Raji (cell line): ENCODE results near the gene MEF2C.
A peak's percentile ranks its signal among the peaks of the same experiment; 100 is the strongest.

Experiments used
- POLR2A ChIP-seq: IDR thresholded peaks from 2 replicates; pipeline ENCODE4 v1.6.1; 2011; ENCODE audit warnings: low read depth, low read length, control low read depth; ENCODE audit not compliant: insufficient read depth

MEF2C gene

DNA sequence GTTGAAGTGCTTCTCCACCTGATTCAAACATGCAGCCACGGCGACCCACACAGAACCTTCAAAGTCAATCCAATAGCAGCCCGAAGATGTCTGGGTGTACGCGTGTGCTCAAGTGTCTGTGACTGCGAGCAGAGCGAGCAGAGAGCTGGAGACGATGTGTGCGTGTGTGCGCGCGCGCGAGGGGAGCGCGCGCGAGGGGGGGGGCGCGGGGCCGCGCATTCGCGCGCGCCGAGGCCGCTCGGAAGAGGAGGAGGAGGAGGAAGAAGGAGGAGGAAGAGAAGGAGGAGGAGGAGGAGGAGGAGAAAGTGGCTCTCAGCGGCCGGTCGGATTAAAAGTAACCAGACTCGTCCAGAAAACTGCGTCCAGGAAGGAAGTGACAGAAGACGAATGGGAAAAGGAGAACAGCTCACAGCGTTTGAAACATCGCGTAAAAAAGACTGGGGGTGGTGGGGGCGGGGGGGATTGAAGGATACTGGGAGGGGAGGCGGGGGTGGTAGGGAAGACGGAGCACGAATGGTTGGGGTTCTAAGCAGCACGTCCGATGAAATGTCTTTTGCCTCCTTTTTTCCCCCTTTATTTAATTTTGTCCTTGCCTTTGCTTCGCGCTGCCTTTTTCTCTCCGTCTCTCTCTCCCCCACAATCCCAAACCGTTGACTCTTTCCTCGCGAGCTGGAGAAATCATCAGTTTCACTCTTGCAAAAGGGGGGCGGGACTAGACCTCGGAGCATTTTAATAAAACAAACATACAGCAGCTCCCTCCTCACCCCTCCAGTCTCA is at the start of gene MEF2C:
Gene MEF2C (minus strand): TSS at position 126 of the 777 bp plus-strand sequence. CDS start 59,396 bp downstream, outside the sequence.
- TF ChIP-seq POLR2A: peak; percentile 67

DNA sequence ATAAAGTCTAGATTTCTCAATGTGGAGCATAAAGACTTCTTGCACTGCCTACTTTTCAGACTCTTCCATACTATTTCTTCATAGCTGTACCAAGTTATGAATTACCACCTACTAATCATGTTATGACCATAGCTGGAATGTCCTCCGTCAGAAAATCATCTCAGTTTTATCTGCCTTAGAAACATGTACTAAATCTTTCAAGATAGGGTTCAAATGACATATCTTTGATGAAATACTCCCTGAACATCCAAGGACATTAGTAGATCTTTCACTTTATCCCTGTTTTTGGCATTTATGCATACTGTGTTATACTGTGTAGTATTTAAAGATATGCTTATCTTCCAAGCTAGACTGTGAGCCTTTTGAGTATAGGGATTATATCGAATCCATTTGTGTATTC is 49.6 kb upstream of the MEF2C start:
- TF ChIP-seq POLR2A: no peak

DNA sequence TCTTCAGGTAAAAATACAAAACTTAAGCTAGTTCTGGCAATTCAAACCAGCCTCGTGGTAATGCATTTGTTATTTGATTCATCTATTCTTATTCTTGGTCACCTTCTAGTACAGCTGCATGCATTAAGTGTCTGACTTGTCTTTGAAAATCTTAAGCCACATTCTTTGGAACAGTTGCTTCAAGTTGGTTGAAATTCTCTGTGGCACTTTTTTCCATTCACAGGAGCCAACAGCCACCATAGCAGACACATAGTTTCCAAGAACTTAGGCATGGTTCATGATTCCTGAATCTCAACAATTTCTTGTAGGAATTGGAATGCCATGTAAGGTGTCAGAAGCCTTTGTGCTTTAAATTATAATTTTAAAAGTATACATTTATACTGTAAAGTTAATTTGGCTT is 47.4 kb upstream of the MEF2C start:
- TF ChIP-seq POLR2A: no peak

DNA sequence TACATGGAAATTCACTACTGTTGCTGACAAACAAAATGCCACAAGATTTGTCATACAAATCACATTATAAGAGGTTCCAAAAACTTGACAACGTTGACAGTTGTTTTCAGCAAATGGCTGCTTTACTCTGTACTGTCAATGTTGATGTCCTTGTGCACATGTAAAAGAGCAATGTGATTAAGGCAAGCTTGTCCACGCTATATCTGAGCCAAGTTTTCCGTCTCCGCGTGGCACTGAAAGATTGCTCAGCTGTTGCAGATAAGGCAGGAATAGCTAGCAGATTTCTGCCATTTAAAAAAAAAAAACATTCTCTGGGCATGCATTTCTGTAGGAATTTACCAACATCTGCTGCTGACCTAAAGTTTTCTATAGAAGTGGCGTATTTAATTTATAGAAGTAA is 46.4 kb upstream of the MEF2C start:
- TF ChIP-seq POLR2A: no peak

DNA sequence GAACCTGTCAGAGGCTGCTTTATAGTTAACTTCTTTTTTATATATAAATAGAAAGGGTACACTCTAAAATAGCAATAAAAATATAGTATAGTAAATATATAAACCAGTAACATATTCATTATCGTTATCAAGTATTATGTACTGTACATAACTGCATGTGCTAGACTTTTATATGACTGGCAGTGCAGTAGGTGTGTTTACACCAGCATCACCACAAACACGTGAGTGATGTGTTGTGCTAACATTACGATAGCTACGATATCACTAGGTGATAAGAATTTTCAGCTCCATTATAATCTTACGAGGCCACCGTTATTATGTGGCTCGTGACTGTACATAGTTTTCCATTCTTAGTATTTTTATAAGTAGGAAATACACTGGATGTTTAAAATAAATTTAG is 43.8 kb upstream of the MEF2C start:
- no peak for TF ChIP-seq POLR2A

DNA sequence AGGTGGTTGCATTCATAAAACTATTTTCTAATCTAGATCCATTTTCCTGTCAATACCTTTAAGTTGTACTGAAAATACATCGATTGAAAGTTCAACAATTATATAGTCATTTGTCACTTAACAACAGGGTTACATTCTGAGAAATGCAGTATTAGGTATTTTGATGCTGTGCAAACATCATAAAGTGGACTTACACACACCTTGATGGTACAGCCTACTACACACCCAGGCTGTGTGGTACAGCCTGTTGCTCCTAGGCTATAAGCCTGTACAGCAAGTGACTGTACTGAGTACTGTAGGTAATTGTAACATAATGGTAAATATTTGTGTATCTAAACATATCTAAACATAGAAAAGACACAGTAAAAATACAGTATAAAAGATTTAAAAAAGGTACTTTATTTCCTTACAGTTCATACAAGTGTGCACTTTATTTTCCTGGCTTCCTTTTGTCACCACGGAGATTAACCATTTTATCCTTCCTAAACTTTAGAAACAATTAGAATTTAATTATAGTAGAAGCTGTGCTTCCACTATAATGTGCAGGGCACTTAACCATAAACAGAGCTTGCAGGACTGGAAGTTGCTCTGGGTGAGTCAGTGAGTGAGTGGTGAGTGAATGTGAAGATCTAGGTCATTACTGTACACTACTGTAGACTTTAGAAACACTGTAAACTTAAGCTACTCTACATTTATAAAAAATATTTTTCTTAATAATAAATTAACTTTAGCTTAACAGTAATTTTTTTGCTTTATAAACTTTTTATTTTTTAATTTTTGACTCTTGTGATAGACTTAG is 42.9 kb upstream of the MEF2C start:
- TF ChIP-seq POLR2A: no peak

DNA sequence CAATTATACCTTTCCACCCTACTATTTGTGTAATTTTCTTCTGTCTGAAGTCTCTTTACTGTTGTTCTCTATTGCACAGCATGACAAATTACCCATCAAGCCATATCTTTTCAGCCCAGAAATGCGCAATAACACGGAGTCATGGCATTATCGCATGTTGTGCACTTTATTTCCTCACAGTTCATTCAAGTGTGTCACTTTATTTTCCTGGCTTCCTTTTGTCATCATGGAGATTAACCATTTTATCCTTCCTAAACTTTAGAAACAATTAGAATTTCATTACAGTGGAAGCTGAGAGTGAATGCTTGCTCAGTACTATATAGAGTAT is 41.3 kb upstream of the MEF2C start:
- TF ChIP-seq POLR2A: no peak

DNA sequence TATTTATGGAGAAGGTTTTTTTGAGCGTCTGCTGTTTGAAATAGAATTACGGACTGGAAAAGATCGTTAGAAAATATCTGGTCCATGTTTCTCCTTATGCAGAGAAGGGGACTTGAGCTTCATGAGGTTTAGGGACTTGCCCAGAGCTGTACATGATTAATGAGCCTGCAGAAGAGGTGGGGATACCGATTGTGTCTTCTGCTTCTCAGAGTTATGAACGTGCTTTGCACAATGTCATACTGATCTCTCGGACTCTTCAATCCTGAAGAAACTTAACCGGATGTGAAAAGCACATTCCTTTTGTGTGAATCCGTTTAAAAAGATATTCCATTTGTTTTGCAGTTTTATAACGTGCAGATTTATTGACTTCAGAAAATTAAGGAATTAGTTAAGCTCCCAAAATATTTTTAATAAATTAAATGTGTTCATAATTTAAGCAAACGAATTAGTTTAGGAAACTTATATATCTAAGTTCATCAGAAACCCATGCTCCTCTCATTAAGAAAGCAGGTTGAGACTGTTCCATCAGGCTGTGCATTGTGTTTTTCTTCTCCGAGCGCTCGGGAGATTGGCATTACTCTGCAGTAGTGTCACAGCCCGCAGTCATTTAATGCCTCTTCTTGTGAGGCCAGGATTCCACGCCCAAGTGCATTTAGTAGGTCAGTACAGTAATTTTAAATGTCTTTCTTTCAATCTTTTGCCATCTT is 40.8 kb upstream of the MEF2C start:
- no peak for TF ChIP-seq POLR2A

DNA sequence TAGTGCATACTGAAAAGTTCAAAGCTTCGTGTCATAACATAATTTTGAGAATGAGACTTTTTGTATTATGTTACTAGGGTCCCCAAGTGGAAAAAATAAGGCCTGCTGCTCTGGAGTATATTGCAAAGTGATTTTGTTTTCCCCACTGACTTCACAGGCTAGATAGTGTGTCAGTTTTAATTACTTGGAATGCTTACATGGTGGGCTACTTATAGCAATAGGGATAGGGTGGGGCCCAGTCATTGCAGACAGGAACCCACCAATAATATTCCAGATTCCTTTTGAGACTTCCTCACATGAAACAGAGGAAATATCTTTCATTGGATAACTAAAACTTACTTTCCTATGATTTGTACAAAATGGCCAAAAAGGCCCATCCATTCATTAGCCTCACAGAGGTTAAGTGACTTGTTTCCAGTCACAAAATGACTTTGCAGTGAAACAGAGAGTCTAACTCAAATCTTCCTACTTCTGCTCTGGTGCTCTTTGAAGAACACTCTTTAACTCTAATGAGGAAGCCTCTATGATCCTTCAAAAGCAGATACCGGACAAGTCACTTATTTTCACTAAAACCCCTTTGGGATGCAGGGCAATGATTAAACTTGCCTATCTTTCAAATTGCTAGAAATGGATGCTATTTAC is 16.2 kb upstream of the MEF2C start:
- TF ChIP-seq POLR2A: no peak

DNA sequence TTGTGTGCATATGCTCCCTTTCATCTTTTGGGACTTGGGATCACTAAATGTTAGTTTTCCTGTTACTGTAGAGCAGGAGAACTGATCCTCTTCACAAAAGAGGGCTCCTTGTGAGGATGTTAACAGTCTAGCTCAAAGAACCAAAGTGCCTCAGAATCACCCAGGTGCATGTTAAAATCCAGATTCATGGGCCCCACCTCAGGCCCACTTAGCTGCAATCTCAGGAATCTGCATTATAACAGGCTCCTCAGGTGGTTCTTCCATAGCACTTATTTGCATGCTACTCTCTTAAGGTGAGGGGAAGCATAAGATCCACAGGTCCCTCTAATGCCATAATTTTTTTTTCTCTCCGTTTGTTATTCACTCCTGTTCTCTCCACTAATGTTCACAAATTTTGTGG is 14.8 kb upstream of the MEF2C start:
- no peak for TF ChIP-seq POLR2A

DNA sequence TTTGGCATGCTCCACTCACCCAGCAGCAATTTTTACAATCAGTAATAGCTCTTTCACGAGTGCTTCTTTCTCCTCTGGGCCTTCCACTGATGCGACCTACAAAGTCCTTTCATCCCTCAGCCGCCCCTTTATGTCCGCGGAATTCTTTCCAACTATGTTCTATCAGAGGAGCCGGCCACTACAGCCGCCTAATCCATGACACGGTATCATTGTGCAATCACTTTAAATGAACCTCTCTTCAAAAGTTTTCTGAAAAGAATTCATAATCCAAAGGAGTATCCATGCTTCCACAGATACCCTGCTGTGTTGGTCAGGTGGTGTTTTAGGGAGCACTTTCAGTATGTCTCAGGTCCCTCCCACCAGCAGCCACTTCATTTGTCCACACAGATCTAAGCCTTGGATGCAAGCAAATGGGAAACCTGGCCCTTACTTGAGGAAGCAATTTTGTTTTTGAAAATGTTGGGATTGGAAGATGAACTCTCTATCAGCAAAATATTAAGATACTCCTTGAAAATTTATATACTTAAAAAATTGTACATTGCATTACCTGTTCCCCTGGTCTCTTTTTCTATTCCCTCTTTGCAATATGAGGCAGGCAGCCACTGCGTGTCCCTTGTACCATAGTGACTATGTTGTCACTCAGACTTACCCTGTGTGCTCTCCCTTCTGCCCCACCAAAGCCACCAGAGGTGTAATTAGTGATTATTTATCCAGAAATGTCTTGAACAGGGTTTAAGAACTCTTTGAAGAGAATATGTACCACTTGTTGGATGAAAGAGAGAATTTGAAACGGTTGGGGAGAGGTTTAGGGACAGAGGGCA is 12.9 kb upstream of the MEF2C start:
- TF ChIP-seq POLR2A: no peak

DNA sequence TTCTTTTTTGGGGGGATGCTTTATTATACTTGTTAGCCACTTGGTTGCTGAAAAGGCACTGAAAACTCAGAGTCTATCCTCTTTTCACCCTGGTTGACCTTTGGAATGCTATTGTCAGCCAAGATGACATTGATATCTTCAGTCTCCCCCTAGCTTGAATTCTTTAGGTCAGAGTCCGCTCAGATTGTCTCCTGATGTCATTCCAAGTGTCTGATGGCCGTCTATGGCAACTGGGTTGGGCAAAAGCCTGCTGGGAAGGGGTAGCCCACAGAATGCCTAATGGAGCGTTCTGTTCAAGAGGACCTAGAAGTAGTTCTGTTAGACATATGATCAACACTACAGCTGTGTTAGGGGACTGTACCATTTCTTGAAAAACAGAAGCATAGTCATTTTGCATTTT is 9.7 kb upstream of the MEF2C start:
- TF ChIP-seq POLR2A: no peak

DNA sequence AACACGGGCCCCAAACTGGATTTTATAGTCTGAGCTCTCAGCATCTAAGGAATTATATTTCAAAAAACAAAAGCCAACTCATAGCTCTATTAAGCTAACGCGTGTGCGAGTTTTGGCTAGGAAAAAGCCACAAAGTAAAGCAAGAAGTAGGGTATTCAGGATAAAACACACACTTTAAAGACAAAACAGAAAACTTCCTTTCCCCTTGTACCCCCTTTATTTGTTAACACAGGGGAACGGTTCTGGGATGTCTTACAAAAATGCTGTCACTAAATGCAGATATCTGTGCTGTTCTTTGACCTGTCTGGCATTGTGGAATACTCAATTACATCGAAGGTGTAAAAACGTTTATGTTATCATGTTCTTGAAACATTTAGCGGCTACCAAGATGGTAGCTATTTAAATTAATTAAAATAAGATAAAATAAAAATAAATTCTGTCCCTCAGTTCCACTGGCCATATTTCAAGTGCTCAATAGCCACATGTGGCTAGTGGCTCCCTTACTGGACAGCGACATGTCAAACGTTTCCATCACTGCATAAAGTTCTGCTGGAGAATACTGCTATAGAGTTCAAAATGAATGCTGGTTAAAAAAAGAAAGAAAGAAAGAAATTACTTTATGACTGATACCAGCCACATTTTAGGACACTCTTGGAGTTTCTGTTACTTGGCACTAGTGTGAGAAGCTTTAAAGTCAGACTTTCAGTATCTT is 7.2 kb upstream of the MEF2C start:
- TF ChIP-seq POLR2A: no peak

DNA sequence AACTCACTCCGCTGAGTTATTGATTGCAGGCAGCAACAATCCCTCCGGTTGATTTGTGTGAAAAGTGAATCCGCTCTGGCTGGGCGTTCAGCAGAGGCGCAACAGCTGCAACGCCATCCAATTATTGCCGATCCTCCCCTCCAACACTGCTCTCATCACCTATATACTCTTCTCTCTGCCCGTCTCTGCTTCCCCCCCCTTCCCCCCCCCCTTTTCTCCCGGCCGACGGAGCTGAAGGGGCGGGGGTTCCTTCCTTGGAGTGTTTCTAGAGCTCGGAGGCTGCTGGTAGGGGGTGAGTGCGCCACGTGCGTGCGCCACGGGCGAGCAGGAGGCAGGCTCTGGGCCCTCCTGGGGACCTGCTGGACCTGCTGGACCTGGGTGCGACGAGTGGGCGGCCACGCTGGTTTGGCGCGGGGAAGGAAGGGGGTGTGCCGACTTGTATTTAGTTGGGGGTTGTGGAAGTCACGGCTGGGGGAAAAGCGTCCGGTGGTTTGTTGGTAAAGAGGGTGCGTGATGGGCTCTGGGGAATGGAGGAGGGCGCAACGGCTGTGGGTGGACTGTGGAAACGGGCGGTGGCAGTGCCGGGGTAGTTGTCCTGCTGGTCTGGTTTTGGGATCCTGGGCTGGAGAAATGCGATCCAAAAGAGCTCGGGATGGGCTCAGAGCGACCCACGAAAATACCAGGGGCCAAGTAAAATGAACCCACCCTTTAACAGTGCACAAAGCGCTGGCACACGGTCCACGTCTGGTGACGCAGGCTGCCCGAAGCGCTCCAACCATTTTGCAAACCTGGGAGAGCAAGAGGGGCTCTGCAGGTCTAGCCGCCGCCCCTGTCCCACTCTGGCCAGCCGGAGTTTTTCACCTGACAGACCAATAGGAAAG is 6.4 kb upstream of the MEF2C start:
- peak; percentile 74 for TF ChIP-seq POLR2A

DNA sequence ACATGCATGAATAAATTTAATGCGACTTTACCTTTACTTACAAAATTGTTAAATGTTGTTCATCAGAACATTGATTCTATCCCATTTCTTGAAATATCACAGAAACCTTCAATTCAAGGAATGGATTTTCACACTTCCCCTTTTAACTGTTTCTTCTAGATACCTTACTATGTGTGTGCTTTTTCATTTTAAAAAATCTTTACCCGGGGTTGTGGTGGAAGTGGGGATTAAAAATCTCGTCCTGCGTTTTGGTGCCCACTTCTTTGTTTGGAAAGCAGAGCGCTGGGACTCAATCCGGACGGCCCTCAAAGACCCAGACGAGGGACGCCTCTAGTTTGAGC is 5.8 kb upstream of the MEF2C start:
- no peak for TF ChIP-seq POLR2A
